SU-DHL-6 (cell line): Measurements from ENCODE around the gene IFI44.

Experiments used
- CTCF ChIP-seq: fragments of 200-600 bp; sonication (generic); IDR thresholded peaks from one replicate; pipeline ENCODE4 v1.5.1; 2017; ENCODE audit warnings: antibody characterized with exemption, mild to moderate bottlenecking, low read length, moderate library complexity; ENCODE audit not compliant: insufficient read depth, poor library complexity, severe bottlenecking
- EZH2phosphoT487 ChIP-seq: fragments of 200-600 bp; sonication (generic), shearing (Covaris generic); conservative IDR thresholded peaks from 2 replicates; pipeline ENCODE4 v1.6.1; 2018; ENCODE audit warnings: mild to moderate bottlenecking, antibody characterized with exemption, low read length, moderate library complexity, mixed read lengths

GRCh38 chr1:78651241-78651640, 1.6 kb downstream of the IFI44 start:
- TF ChIP-seq CTCF = no peak
- TF ChIP-seq EZH2phosphoT487 = no peak
